Fibroblast of pulmonary artery (primary cell): ENCODE measurements around the gene RBM20.
"Not testable (repeated sequence)": the region's sequence is repeated elsewhere in the genome, so short reads cannot be mapped to it uniquely, and the experiment has no call there.

Source experiments
- DNase-seq: peaks from one replicate; pipeline ENCODE4 v3.0.0-alpha.2; 2010; ENCODE audit warnings: low read depth
- H3K4me3 ChIP-seq: replicated peaks from 2 replicates; pipeline ENCODE4 v1.5.1; 2011; ENCODE audit warnings: low read depth, mild to moderate bottlenecking, control low read depth, low read length, moderate library complexity
- TF ChIP-seq, protein P1 (sequence below): IDR thresholded peaks from 2 replicates; pipeline ENCODE4 v1.5.1; 2011; ENCODE audit warnings: mild to moderate bottlenecking, control low read depth, low read length, inconsistent platforms; ENCODE audit errors: missing control alignments

Gene RBM20

DNA sequence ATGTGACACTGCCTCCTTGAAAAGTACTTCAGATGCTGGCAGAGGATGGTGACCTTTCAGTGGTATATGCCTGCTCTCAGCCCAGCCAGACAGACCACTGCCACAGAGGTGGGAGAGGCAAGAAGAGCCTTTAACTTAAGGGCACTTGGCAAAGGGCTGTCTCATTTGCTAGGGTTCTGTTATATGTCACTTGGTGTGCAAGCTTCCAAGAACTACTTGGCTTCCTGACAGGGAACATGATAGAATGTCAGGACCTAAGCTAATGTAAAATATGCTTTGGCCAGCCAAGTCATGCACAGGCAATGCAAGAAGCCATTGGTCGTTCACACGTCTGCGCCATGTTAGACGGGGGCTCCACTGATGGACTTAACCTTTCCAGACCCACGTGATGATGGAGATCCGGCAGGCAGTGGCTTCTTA is 54.7 kb downstream of the RBM20 start:
- DNase-seq: peak; percentile 10
- no peak overlapping the region for H3K4me3 ChIP-seq
- TF ChIP-seq, protein P1, sequence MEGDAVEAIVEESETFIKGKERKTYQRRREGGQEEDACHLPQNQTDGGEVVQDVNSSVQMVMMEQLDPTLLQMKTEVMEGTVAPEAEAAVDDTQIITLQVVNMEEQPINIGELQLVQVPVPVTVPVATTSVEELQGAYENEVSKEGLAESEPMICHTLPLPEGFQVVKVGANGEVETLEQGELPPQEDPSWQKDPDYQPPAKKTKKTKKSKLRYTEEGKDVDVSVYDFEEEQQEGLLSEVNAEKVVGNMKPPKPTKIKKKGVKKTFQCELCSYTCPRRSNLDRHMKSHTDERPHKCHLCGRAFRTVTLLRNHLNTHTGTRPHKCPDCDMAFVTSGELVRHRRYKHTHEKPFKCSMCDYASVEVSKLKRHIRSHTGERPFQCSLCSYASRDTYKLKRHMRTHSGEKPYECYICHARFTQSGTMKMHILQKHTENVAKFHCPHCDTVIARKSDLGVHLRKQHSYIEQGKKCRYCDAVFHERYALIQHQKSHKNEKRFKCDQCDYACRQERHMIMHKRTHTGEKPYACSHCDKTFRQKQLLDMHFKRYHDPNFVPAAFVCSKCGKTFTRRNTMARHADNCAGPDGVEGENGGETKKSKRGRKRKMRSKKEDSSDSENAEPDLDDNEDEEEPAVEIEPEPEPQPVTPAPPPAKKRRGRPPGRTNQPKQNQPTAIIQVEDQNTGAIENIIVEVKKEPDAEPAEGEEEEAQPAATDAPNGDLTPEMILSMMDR: no peak

GRCh38 chr10:110699859-110700468 is 55.8 kb downstream of the RBM20 start:
- TF ChIP-seq, protein P1: no peak
- no peak overlapping the region for H3K4me3 ChIP-seq
- no peak for DNase-seq

DNA sequence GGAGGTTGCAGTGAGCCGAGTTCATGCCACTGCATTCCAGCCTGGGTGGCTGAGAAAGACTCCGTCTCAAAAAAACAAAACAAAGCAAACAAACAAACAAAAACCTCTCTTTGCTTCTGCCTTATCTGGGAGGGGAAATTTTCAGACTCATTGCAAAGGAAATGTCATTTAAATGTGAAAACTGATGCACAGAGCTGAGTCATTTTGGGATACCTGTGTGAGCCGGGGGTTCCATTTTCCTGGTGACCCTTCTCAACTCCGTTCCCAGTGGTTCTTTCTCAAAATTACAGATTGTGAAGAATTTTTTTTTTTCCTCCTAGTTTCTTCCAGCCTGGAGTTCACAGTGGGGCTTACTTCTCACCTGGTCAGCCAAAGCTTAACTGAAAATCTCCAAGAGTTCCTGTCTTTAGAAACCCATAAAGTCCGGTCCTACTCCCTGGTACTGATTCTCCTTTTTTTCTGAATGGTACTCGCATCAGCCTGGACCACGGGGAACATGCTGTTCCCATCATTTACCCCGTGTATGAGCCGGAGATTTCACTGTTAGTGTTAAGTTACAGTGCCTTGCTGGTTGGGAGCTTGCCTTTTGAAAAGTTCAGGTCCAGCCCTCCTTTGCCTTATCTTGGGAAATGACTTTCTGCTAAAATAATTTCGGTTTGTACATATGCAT is 56.9 kb downstream of the RBM20 start:
- DNase-seq: no peak
- TF ChIP-seq, protein P1: no peak
- H3K4me3 ChIP-seq: no peak overlapping the region

- DNase-seq: no peak
- no peak overlapping the region for H3K4me3 ChIP-seq
- TF ChIP-seq, protein P1: no peak
These were observed 57.5 kb downstream of the RBM20 start for GRCh38 chr10:110701617-110701971.

DNA sequence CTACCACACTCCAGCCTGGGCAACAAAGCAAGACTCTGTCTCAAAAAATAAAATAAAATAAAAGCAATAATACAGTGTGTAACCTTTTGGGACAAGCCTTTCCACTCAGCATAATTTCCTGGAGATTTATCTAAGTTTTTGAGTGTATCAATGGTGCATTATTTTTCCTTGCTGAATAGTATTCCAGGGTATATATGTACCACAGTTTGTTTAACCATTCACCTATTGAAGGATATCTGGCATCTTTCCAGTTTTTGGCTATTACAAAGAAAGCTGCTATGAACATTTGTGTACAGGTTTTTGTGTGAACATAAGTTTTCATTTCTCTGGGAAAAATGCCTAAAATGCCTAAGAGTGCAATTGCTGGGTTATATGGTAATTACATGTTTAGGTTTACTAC is 59.9 kb downstream of the RBM20 start:
- no peak overlapping the region for H3K4me3 ChIP-seq
- TF ChIP-seq, protein P1: no peak
- DNase-seq: no peak

GRCh38 chr10:110704906-110705476 is 60.9 kb downstream of the RBM20 start:
- H3K4me3 ChIP-seq: no peak overlapping the region

DNA sequence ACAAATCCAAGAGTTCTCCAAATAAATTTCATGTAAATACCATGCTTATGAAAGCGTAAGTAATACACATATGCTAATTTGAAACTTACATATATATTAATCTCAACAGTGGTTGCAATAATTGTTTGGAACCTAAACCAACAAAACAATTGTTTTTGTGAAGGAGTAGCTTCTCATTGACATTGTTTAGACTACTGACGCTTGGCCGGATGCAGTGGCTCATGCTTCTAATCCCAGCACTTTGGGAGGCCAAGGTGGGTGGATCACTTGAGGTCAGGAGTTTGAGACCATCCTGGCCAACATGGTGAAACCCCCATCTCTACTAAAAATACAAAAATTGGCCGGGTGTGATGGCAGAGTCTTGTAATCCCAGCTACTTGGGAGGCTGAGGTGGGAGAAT is 61.5 kb downstream of the RBM20 start:
- H3K4me3 ChIP-seq, DNase-seq: not testable (repeated sequence)

More at GRCh38 chr10:110704906-110705476, 60.9 kb downstream of the RBM20 start:
- no peak for DNase-seq
- TF ChIP-seq, protein P1: no peak
